ENCODE measurements around the gene SLIT1.

SLIT1 gene

DNA sequence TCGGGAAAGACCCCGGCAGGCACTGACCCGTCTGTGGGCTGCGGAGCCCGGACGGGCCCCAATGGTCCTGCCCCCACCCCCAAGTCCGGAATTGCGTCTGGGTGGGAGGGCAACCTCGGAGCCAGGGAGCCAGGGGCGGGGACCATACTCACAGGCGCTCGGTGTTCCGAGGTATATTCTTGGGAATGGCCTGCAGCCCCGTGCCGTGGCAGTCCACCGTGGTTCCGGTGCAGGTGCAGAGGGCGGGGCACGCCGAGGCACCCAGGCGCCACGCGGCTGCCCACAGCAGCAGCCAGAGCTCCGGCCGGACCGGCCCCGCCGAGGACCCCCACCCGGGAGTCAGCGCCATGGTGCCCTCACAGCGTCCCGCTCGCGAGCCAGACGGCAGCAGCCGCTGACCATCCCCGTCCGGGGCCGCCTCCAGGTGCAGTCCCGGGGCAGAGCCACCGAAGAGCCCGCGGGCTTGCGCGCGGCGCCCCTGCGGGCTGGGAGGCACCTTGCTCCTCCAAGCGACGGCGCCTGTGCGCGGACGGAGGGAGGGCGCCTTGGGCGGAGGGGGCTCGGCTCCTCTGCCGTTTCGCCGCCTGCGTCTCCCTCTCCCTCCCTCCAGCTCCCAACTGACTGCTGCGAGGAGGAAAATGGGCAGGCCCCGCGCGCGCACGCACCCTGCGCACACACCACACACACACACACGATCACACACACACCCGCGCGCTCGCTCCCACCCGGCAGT, at the start of gene SLIT1:
SLIT1 (minus strand) TSS at position 634 of the 733 bp plus-strand sequence; CDS start at position 349, 285 bp downstream.
- DNase-seq: peak; percentile 82

DNA sequence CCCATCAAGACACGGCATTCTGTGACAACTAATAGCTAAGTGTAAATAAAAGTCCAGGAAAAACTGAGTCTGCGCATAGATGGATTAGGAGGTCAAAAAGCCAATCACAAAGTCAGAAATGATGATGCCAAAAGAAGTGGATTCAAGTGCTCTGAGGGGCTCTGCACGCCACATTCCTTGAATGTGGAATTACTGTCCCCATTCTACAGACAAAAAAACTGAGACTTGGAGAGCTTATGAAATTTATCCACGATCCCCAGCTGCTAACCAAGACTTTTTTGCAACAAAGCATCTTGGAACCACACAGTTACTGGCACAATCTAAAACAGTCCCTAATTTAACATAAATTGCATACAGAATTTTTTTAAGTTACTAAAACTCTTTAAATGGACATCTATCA, 49.6 kb upstream of the SLIT1 start:
- DNase-seq: no peak

- DNase-seq: peak; percentile 67
These were observed 48.6 kb upstream of the SLIT1 start for GRCh38 chr10:97234400-97234799.

GRCh38 chr10:97230146-97230545, 44.4 kb upstream of the SLIT1 start:
- DNase-seq: no peak

DNA sequence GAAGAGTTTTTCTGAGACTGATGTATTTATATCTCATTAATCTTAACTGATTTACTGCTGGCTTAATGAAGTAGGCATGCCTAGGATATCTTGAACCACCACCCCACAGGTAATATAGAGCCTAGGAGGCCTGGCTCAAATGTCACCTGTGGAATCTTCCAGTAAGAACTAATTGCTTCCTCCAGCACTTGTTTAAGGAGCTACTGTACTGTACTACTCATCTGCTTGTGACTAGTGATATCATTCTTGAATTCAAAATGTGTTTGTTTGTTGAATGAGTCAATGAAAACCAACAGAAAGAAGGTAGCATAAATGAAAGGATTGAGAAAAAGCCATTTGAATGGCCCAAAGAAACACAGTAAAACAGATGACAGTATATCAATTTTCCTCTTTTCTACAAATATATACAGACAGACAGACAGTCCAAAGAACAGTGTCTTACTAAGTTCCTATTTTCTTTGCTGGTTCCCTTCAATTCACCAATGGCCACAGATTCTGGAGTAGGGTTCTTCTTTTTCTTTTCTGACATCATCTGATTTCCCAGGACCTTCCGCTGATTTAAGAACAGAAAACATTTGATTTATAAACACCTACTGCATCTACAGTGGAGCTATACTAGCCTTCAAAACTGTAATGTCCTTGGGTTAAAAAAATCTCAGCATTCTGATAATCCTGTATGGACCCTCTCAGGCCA, 43.7 kb upstream of the SLIT1 start:
- no peak for DNase-seq

GRCh38 chr10:97228775-97229157, 43.0 kb upstream of the SLIT1 start:
- DNase-seq: no peak

DNA sequence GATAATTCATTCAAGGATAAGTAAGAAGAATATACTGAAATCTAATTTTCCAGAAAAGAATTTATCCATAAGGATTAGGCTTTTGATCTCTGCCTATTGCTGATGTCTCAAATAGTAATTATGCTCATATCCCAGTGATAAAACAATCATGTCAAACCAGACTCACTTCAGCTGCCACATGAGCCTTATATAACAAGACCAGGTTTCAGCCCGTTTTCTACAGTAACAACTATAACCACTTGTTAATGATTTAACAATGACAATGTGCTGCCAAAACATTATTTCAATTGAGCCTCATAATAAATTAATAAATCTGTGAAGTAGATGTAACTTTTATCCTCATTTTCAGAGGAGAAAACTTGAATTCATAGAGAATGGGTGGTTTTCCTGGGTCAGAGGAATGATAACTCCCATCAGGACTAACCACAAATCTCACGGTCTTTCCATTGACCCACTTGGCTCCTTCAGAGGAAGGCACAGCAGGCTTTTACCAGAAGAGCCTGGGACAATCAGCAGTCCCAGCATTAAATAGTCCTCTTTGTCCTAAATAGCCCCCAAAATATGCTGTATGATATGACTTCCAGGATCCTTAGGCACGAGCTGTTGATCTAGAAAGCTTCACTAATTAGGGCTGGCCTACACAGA, 42.5 kb upstream of the SLIT1 start:
- no peak for DNase-seq

DNA sequence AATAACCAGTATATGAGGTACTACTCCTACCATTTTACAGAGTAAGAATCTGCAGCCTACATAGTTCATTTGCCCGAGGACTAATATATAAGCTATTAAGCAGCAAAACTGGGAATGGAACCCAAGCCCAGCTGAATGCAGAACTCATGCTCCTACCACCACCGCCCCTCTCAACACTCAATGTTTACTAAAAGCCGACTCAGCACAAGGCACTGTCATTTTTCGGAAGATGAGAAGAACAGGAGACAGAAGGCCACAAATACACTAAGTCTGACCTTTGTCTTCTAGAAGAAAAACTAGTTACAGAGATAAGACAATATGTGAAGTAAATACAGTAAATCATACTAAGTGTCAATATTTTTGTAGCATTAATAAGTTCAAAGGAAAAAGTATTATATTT, 40.6 kb upstream of the SLIT1 start:
- no peak for DNase-seq

- no peak for DNase-seq
These were observed 39.0 kb upstream of the SLIT1 start for GRCh38 chr10:97224483-97225435.

DNA sequence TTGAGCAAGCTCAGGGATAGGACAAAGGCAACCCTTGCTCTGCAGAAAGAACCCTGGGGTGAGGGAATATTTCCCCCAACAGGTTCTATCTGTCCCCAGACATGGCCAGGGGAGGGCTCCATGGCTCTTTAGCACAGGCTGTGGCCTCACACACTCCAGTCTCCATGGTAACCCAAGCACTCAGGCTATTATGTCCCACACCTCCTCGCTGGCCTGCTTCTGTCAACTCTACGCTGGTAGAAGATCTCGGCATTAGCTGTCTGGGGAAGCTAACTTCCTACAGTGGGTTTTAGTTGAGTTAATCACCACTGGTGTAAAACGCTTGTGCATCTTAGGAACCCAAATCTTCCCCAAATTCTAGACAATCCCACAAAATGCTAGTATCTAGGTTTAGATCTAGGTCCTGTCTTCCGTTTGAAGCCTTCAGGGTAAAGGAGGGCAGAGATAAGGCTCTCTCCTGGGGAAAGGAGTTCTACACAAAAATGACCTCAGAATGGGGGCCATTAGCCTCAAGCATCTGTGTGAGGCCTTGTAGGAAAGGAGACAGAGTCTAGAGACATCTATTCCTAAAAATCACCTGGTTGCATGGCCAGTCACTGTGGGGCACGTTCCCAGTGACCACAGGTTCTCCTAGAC, 36.7 kb upstream of the SLIT1 start:
- no peak for DNase-seq

DNA sequence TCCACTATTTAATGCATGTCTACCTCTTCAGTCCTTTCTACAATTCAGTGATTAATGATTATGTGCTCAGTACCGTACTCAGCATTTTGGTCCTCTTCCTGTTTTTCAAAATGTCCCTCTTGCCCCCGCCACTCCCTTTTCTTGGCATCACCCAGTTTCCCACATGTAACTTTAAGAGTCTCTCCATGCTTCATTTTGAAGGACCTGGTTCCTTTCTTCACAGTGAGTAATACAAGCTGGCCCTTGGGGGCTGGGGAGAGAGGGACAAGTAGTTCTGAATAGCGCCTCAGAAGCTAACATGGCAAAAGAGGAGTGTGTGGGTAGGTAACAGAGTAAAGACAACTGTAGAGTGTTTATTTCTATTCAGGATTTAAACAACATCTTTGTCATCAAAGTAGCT, 34.6 kb upstream of the SLIT1 start:
- DNase-seq: no peak

DNA sequence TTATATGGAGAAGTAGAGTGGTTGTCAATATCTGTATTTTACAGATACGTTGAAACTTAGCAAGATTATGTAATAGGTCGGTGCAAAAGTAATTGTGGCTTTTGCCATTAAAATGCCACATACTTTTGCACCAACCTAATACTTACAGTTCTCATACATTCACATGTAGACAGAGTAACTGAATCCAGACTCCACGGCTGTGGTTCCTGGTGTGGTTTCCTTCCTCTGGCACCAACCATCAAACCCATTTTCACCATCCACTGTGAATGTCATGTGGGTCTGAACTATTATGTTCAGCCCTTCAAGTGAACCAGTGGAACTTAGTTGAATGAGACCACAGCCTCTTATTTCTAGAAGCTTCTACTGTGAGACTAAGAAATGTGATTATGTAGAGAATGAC, 31.5 kb upstream of the SLIT1 start:
- DNase-seq: no peak

- no peak for DNase-seq
These were observed 30.0 kb upstream of the SLIT1 start for GRCh38 chr10:97215619-97216260.

GRCh38 chr10:97213431-97213830, 27.7 kb upstream of the SLIT1 start:
- DNase-seq: no peak

DNA sequence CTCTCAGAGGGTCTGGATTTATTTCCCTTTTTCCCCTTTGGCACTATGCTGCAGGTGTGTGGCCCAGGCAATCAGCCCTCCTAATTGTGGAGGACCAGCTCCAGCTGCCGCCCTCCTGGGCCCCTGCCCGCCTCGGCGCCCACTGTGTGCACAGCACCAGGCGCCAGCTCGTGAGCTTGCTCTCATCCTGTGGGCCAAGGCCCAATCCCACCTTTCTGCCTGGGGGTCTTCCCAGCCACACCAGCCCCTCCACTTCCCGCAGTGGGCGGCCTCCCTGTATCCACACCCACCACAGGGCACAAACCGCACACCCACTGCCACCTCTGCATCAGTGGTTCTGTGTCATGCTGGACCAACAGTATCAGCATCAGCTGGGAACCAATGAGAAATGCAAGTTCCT, 25.5 kb upstream of the SLIT1 start:
- no peak for DNase-seq

GRCh38 chr10:97210543-97210960, 24.8 kb upstream of the SLIT1 start:
- peak; percentile 83 for DNase-seq

- DNase-seq: no peak
These were observed 22.1 kb upstream of the SLIT1 start for GRCh38 chr10:97207756-97208346.

DNA sequence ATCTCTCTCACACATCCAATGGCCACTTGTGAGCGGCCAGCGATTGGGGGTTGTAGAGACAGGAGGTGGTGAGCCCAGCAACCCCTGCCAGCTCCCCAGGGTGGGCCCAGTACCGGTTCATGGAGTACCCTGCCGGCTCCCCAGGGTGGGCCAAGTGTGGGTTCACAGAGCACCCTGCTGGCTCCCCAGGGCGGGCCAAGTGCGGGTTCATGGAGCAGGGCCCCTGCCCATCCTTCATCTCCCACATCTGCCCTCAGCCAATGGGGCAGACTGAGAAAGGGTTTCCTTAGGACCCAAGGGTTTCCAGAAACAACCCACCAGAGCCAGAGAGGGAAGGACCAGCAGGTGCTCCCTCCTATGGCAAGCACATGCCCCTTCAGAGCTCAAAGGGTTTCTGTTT, 21.4 kb upstream of the SLIT1 start:
- DNase-seq: no peak

GRCh38 chr10:97204826-97205679, 19.3 kb upstream of the SLIT1 start:
- DNase-seq: no peak

DNA sequence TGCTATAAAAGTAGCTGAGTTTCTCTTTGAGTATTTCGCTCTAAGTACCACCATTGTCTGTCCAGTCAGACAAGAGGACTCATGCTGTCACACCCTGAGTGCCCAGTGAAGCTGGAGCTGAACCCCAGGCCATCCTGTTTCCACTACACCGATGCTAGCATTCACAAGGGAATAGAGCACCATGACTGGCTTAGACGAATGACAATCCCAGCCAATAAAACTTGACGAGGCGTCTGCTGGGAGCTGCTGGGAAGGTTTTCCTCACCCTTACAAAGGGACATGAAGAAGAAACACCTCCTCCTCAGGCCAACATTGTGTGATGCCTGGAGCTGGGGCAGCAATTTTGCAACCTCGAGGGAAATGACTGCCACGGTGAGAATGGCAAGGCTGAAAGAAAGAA, 17.5 kb upstream of the SLIT1 start:
- DNase-seq: no peak

GRCh38 chr10:97200616-97201015, 14.9 kb upstream of the SLIT1 start:
- no peak for DNase-seq

Measured in NCI-H82 (cell line).